SK-N-SH (cell line): ENCODE data around the gene KDM6B. TPM values are rescaled to one million over a fixed set of nuclear protein-coding genes. Genes with fewer than 3 reads are reported as not detected.
A peak's percentile ranks its signal among the peaks of the same experiment; 100 is the strongest.

Experiments used
- CTCF ChIA-PET: fragments of 300-600, 350-600 bp; formaldehyde crosslinking; extraction: SDS; loops from one replicate; lab custom pipeline; 2021; lab: Yijun Ruan, JAX
- POLR2A ChIA-PET: fragments of 350-600 bp; sonication (Branson Sonifier 250); formaldehyde crosslinking; extraction: SDS; loops from one replicate; lab custom pipeline; 2020; ENCODE audit warnings: antibody characterized with exemption, inconsistent platforms; lab: Yijun Ruan, JAX
- DNase-seq: peaks from one replicate; pipeline ENCODE4 v3.0.0; 2012
- H2AFZ ChIP-seq: fragments of 200-600 bp; sonication (generic); 2 replicates; pipeline ENCODE4 v1.8.1; 2016; ENCODE audit warnings: antibody characterized with exemption, mild to moderate bottlenecking, low read depth
- H3F3A ChIP-seq: fragments of 200-600 bp; sonication (generic); replicated peaks from 2 replicates; pipeline ENCODE3; 2016; ENCODE audit warnings: antibody characterized with exemption, mild to moderate bottlenecking; ENCODE audit not compliant: insufficient read depth
- H3K27ac ChIP-seq, 2 experiments: fragments of 200-500 bp in 1 of 2; fragments of 200-600 bp in 1 of 2; sonication (Bioruptor generic) in 1 of 2; sonication (generic), shearing (Covaris generic) in 1 of 2; 2 replicates each; pipeline versions ENCODE4 v1.5.1 to v1.6.1; 2014 to 2016; ENCODE audit warnings: low read depth in 2 of 2, inconsistent platforms in 1 of 2, low read length in 1 of 2, mild to moderate bottlenecking in 1 of 2, mixed read lengths in 1 of 2
- H3K27me3 ChIP-seq: fragments of 200-600 bp; sonication (generic), shearing (Covaris generic); 2 replicates; pipeline ENCODE4 v1.6.1; 2016; ENCODE audit warnings: mixed run types; ENCODE audit not compliant: insufficient read depth
- H3K36me3 ChIP-seq, 2 experiments: fragments of 200-500 bp in 1 of 2; fragments of 200-600 bp in 1 of 2; sonication (Bioruptor generic) in 1 of 2; sonication (generic) in 1 of 2; replicated peaks in 1 of 2; 2 replicates each; pipeline versions ENCODE3 to v1.5.1; 2014 to 2016; ENCODE audit warnings: low read length in 1 of 2, mild to moderate bottlenecking in 1 of 2; ENCODE audit not compliant: insufficient read depth in 2 of 2, control insufficient read depth in 1 of 2
- H3K4me1 ChIP-seq, 2 experiments: fragments of 200-500 bp in 1 of 2; fragments of 200-600 bp in 1 of 2; sonication (Bioruptor generic) in 1 of 2; sonication (generic), shearing (Covaris generic) in 1 of 2; 2 replicates each; pipeline versions ENCODE4 v1.5.1 to v1.6.1; 2014 to 2016; ENCODE audit warnings: low read depth in 1 of 2, low read length in 1 of 2, mixed run types in 1 of 2; ENCODE audit not compliant: insufficient read depth in 2 of 2, control insufficient read depth in 1 of 2
- H3K4me2 ChIP-seq: fragments of 200-600 bp; sonication (generic), shearing (Covaris generic); 2 replicates; pipeline ENCODE4 v1.6.1; 2017; ENCODE audit warnings: mixed run types
- H3K4me3 ChIP-seq, 2 experiments: fragments of 200-500 bp in 1 of 2; fragments of 200-600 bp in 1 of 2; sonication (Bioruptor generic) in 1 of 2; sonication (generic), shearing (Covaris generic) in 1 of 2; 2 replicates each; pipeline versions ENCODE4 v1.5.1 to v1.8.1; 2014 to 2016; ENCODE audit warnings: low read depth in 2 of 2, inconsistent platforms in 1 of 2, low read length in 1 of 2, mild to moderate bottlenecking in 1 of 2, mixed read lengths in 1 of 2, moderate library complexity in 1 of 2
- H3K79me2 ChIP-seq: fragments of 200-600 bp; sonication (generic); 2 replicates; pipeline ENCODE4 v1.8.1; 2017; ENCODE audit warnings: mild to moderate bottlenecking; ENCODE audit not compliant: insufficient read depth
- H3K9ac ChIP-seq: fragments of 200-600 bp; sonication (generic); 2 replicates; pipeline ENCODE4 v1.6.1; 2017; ENCODE audit warnings: mixed run types
- H3K9me2 ChIP-seq: fragments of 200-600 bp; sonication (generic); 2 replicates; pipeline ENCODE4 v1.6.1; 2017; ENCODE audit warnings: mixed run types
- H3K9me3 ChIP-seq: fragments of 200-600 bp; sonication (generic); 2 replicates; pipeline ENCODE4 v1.6.1; 2017; ENCODE audit warnings: mixed run types, mild to moderate bottlenecking, moderate library complexity
- H4K20me1 ChIP-seq: fragments of 200-600 bp; sonication (generic); 2 replicates; pipeline ENCODE4 v1.6.1; 2017; ENCODE audit warnings: mild to moderate bottlenecking, mixed run types; ENCODE audit not compliant: insufficient read depth
- CHD2 ChIP-seq: fragments of 150-350 bp; IDR thresholded peaks from 2 replicates; pipeline ENCODE4 v1.6.1; 2018; ENCODE audit warnings: low read length; ENCODE audit not compliant: partially characterized antibody
- EP300 ChIP-seq, 2 experiments: IDR thresholded peaks; 2 replicates each; pipeline versions ENCODE4 v1.4.0 to v1.6.1; 2012; ENCODE audit warnings: borderline replicate concordance in 1 of 2, low read depth in 1 of 2, low read length in 1 of 2
- FOXJ3 ChIP-seq: sonication (generic); formaldehyde crosslinking; IDR thresholded peaks from 2 replicates; pipeline ENCODE4 v1.5.1; 2020; ENCODE audit warnings: mild to moderate bottlenecking, missing genetic modification reagents
- GABPA ChIP-seq: IDR thresholded peaks from 2 replicates; pipeline ENCODE4 v1.4.0; 2012; ENCODE audit warnings: low read depth, mild to moderate bottlenecking
- GATA2 ChIP-seq: sonication (generic); formaldehyde crosslinking; IDR thresholded peaks from 2 replicates; pipeline ENCODE4 v1.5.0; 2020; ENCODE audit warnings: mild to moderate bottlenecking, missing genetic modification reagents
- JUND ChIP-seq: IDR thresholded peaks from 2 replicates; pipeline ENCODE4 v1.4.0; 2012
- MEF2A ChIP-seq: IDR thresholded peaks from 2 replicates; pipeline ENCODE4 v1.4.0; 2012; ENCODE audit warnings: low read depth, borderline replicate concordance
- NFIC ChIP-seq: IDR thresholded peaks from 2 replicates; pipeline ENCODE4 v1.4.0; 2012; ENCODE audit warnings: borderline replicate concordance
- NRF1 ChIP-seq: IDR thresholded peaks from 2 replicates; pipeline ENCODE4 v1.6.1; 2012; ENCODE audit warnings: low read depth, mild to moderate bottlenecking, low read length
- POLR2AphosphoS5 ChIP-seq: IDR thresholded peaks from 2 replicates; pipeline ENCODE4 v1.6.1; 2012; ENCODE audit warnings: low read depth, low read length
- RAD21 ChIP-seq: IDR thresholded peaks from 2 replicates; pipeline ENCODE4 v1.6.1; 2012; ENCODE audit warnings: mild to moderate bottlenecking, low read length
- RXRA ChIP-seq: IDR thresholded peaks from 2 replicates; pipeline ENCODE4 v1.4.0; 2012; ENCODE audit warnings: low read depth, mild to moderate bottlenecking, borderline replicate concordance
- SIN3A ChIP-seq: IDR thresholded peaks from 2 replicates; pipeline ENCODE4 v1.6.1; 2012; ENCODE audit warnings: low read depth, mild to moderate bottlenecking, low read length, moderate library complexity, borderline replicate concordance
- TCF12 ChIP-seq: IDR thresholded peaks from 2 replicates; pipeline ENCODE4 v1.4.0; 2012
- TEAD4 ChIP-seq: IDR thresholded peaks from 2 replicates; pipeline ENCODE4 v1.4.0; 2012; ENCODE audit warnings: mild to moderate bottlenecking, borderline replicate concordance; ENCODE audit not compliant: insufficient read depth
- YY1 ChIP-seq: IDR thresholded peaks from 2 replicates; pipeline ENCODE4 v1.4.0; 2012; ENCODE audit warnings: low read depth, mild to moderate bottlenecking
- WGBS: methylation state at CpG from one replicate; pipeline ENCODE4 v1.1.6; 2017; ENCODE audit warnings: low lambda C conversion rate; 5-methylcytosine and 5-hydroxymethylcytosine counted together
- polyA plus RNA-seq, 3 experiments: library from polyadenylated mRNA; depleted of rRNA; stranded (reverse); fragments of >200 nt; gene quantifications; 2 replicates each; pipeline ENCODE4 v1.2.3, GENCODE V29; 2012
- TF ChIP-seq, protein P1 (sequence below): IDR thresholded peaks from 2 replicates; pipeline ENCODE4 v1.6.1; 2012; ENCODE audit warnings: mild to moderate bottlenecking, low read depth, low read length, moderate library complexity
- TF ChIP-seq, protein P2 (sequence below): IDR thresholded peaks from 2 replicates; pipeline ENCODE4; 2012
- TF ChIP-seq, protein P3 (sequence below): fragments of 150-350 bp; IDR thresholded peaks from 2 replicates; pipeline ENCODE4 v1.6.1; 2016; ENCODE audit warnings: mild to moderate bottlenecking, low read depth, low read length
- TF ChIP-seq, protein P4 (sequence below): IDR thresholded peaks from 2 replicates; pipeline ENCODE4 v1.4.0; 2012; ENCODE audit warnings: low read depth

The KDM6B gene
- polyA plus RNA-seq, 1 of the 3 experiments (the other 2 are of a cell fraction), result 2.6 TPM

DNA sequence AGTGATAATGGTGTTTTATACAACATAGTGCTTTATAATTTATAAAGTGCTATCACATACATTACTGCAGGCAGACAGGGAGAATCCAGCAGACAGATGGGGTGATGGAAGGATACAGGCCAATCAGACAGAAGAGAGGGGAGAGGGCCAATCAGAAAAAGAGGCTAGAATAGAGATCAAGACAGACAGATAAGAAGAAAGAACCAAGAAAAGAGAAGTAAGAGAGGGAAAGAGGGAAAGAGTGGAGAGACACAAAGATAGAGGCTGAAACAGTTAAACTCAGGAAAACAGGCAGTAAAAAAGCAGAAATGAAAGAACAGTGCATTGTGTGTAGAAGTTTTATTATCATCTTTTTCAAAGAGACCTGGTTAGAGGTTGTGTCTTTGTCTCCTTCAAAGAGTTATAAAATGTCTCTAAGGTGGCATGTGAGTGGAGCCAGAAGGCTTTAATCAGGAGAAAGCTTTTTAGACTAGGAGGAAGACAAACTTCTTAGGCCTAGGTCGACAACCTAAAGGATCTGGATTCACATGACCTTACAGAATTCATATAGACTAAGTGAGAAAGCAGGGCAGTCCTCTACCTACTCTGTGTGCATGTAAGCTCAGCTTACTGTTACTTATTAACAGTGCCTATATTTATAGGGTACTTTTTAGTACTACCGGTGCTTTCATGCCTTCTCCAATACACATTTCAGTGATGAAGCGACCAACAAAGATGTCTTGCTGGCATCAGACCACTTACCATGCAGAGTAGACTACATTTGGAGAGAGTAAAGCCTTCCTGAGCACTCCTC, 46.3 kb downstream of the KDM6B start:
- no peak for DNase-seq
- H3K4me2 ChIP-seq, result no peak overlapping the region
- CTCF ChIA-PET, result interaction anchor here (1.4 to 1.9 kb wide), 2 partner anchors 18 to 102 kb away, joined by 3 to 6 read pairs; no protein-coding TSS in a partner anchor
- peaks cover 22 to 44% of the 10 kb centered on the region in 2 experiments for H3K36me3 ChIP-seq
- WGBS, result 79% methylated on average over 3 of the region's 3 CpGs
- H3F3A ChIP-seq, result peaks cover 22% of the 10 kb centered on the region
- H3K9me3 ChIP-seq, result no peaks in the 10 kb centered on the region
- H3K9me2 ChIP-seq, result no peaks in the 10 kb centered on the region
- no peaks in the 10 kb centered on the region for H3K27me3 ChIP-seq
- H2AFZ ChIP-seq, result no peak overlapping the region
- peaks cover 13 to 39% of the 10 kb centered on the region in 2 experiments for H3K4me1 ChIP-seq
- peaks cover 1% of the 10 kb centered on the region for H3K79me2 ChIP-seq
- no peaks in the 10 kb centered on the region for H4K20me1 ChIP-seq
- H3K27ac ChIP-seq, result peak overlapping the region in 1 of 2 experiments; percentile 100; a peak in 3 of 4 replicates
- POLR2A ChIA-PET, result no interaction called here
- TF ChIP-seq, protein P1, sequence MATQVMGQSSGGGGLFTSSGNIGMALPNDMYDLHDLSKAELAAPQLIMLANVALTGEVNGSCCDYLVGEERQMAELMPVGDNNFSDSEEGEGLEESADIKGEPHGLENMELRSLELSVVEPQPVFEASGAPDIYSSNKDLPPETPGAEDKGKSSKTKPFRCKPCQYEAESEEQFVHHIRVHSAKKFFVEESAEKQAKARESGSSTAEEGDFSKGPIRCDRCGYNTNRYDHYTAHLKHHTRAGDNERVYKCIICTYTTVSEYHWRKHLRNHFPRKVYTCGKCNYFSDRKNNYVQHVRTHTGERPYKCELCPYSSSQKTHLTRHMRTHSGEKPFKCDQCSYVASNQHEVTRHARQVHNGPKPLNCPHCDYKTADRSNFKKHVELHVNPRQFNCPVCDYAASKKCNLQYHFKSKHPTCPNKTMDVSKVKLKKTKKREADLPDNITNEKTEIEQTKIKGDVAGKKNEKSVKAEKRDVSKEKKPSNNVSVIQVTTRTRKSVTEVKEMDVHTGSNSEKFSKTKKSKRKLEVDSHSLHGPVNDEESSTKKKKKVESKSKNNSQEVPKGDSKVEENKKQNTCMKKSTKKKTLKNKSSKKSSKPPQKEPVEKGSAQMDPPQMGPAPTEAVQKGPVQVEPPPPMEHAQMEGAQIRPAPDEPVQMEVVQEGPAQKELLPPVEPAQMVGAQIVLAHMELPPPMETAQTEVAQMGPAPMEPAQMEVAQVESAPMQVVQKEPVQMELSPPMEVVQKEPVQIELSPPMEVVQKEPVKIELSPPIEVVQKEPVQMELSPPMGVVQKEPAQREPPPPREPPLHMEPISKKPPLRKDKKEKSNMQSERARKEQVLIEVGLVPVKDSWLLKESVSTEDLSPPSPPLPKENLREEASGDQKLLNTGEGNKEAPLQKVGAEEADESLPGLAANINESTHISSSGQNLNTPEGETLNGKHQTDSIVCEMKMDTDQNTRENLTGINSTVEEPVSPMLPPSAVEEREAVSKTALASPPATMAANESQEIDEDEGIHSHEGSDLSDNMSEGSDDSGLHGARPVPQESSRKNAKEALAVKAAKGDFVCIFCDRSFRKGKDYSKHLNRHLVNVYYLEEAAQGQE, result no peak
- no peak for TF ChIP-seq GATA2 (CRISPR knock-in tag)
- no peak for TF ChIP-seq SIN3A
- TF ChIP-seq TCF12, result no peak
- no peak for TF ChIP-seq RAD21
- no peak for TF ChIP-seq CHD2
- no peak for TF ChIP-seq MEF2A
- no peak for TF ChIP-seq POLR2AphosphoS5
- TF ChIP-seq, protein P2, sequence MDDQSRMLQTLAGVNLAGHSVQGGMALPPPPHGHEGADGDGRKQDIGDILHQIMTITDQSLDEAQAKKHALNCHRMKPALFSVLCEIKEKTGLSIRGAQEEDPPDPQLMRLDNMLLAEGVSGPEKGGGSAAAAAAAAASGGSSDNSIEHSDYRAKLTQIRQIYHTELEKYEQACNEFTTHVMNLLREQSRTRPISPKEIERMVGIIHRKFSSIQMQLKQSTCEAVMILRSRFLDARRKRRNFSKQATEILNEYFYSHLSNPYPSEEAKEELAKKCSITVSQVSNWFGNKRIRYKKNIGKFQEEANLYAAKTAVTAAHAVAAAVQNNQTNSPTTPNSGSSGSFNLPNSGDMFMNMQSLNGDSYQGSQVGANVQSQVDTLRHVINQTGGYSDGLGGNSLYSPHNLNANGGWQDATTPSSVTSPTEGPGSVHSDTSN, result no peak
- no peak for TF ChIP-seq EP300 (IDR thresholded peaks at IDR 0.05; ENCODE audit: borderline replicate concordance in 1 of 2, low read depth in 1 of 2, low read length in 1 of 2)
- TF ChIP-seq, protein P3, sequence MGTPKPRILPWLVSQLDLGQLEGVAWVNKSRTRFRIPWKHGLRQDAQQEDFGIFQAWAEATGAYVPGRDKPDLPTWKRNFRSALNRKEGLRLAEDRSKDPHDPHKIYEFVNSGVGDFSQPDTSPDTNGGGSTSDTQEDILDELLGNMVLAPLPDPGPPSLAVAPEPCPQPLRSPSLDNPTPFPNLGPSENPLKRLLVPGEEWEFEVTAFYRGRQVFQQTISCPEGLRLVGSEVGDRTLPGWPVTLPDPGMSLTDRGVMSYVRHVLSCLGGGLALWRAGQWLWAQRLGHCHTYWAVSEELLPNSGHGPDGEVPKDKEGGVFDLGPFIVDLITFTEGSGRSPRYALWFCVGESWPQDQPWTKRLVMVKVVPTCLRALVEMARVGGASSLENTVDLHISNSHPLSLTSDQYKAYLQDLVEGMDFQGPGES, result no peak
- no peak for TF ChIP-seq NFIC
- TF ChIP-seq JUND, result no peak
- no peak for TF ChIP-seq TEAD4
- TF ChIP-seq, protein P4, sequence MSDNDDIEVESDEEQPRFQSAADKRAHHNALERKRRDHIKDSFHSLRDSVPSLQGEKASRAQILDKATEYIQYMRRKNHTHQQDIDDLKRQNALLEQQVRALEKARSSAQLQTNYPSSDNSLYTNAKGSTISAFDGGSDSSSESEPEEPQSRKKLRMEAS, result no peak
- no peak for TF ChIP-seq YY1
- no peak for TF ChIP-seq NRF1
- TF ChIP-seq GABPA, result no peak
- TF ChIP-seq FOXJ3, result no peak
- TF ChIP-seq RXRA, result no peak
- TF ChIP-seq, all 33 proteins: peak for 0
- Histone ChIP-seq H3K9ac (no peak overlapping the region), H3K4me3 (no peak overlapping the region)
